Lung microvascular endothelial cell (primary cell): Measurements from ENCODE around the gene CNDP2. TPM values are rescaled to one million over a fixed set of nuclear protein-coding genes. Genes with fewer than 3 reads are reported as not detected.
"Not testable (repeated sequence)": the region's sequence is repeated elsewhere in the genome, so short reads cannot be mapped to it uniquely, and the experiment has no call there.

Experiments used
- DNase-seq, 2 donors: peaks; one replicate each; pipeline versions ENCODE4 v3.0.0 to v3.0.0-alpha.2; 2010; ENCODE audit warnings: low read depth in 2 of 2
- total RNA-seq: library from RNA; depleted of rRNA; stranded (reverse); fragments of >200 nt; gene quantifications from 2 replicates; pipeline ENCODE4 v1.2.1, GENCODE V29; 2014

CNDP2 gene
- total RNA-seq, 1 donor from 2014 or later: 68.5 TPM

- DNase-seq: no peak
Observed at GRCh38 chr18:74517236-74517630, 21.1 kb downstream of the CNDP2 start.

GRCh38 chr18:74518456-74519295 is 22.5 kb downstream of the CNDP2 start:
- DNase-seq: no peak

- DNase-seq: peak in 1 of 2 donors; percentile 24
Observed at GRCh38 chr18:74519320-74520095, 23.3 kb downstream of the CNDP2 start.

- DNase-seq: no peak
Observed at GRCh38 chr18:74520096-74520833, 24.1 kb downstream of the CNDP2 start.

GRCh38 chr18:74521068-74521725 is 25.0 kb downstream of the CNDP2 start:
- DNase-seq: no peak

- DNase-seq: no peak
Observed at GRCh38 chr18:74522635-74523548, 26.7 kb downstream of the CNDP2 start.

- DNase-seq: peak; percentile 49 to 59
Observed at GRCh38 chr18:74524097-74524496, 27.9 kb downstream of the CNDP2 start.

GRCh38 chr18:74524915-74525314 is 28.8 kb downstream of the CNDP2 start:
- DNase-seq: not testable (repeated sequence)

- DNase-seq: no peak
Observed at GRCh38 chr18:74525741-74526140, 29.6 kb downstream of the CNDP2 start.

- DNase-seq: no peak
Observed at GRCh38 chr18:74526488-74526887, 30.3 kb downstream of the CNDP2 start.

- no peak for DNase-seq
Observed at GRCh38 chr18:74528478-74528877, 32.3 kb downstream of the CNDP2 start.

- DNase-seq: no peak
Observed at GRCh38 chr18:74528913-74529312, 32.8 kb downstream of the CNDP2 start.

GRCh38 chr18:74529378-74529777 is 33.2 kb downstream of the CNDP2 start:
- no peak for DNase-seq

- DNase-seq: no peak
Observed at GRCh38 chr18:74529811-74530583, 33.8 kb downstream of the CNDP2 start.

GRCh38 chr18:74530584-74530862 is 34.4 kb downstream of the CNDP2 start:
- no peak for DNase-seq

- no peak for DNase-seq
Observed at GRCh38 chr18:74531043-74531442, 34.9 kb downstream of the CNDP2 start.

- no peak for DNase-seq
Observed at GRCh38 chr18:74532511-74533025, 36.4 kb downstream of the CNDP2 start.

GRCh38 chr18:74533666-74534065 is 37.5 kb downstream of the CNDP2 start:
- DNase-seq: no peak

GRCh38 chr18:74534150-74534969 is 38.2 kb downstream of the CNDP2 start, which contains the start of gene CNDP1:
Gene CNDP1, plus strand, starts transcription at chr18:74534500. Its CDS starts 168 bp downstream, at chr18:74534668.
- no peak for DNase-seq
